ENCODE measurements around the gene SLC35F4. TPM values are rescaled to one million over a fixed set of nuclear protein-coding genes. Genes with fewer than 3 reads are reported as not detected.

Gene SLC35F4
- total and polyA plus RNA-seq, 2 donors from 2014 or later: 0.30 TPM; not detected in 1

- Histone ChIP-seq H3K27me3 (ENCODE audit: control insufficient read depth, insufficient read depth, low read length) (no peaks in the 10 kb centered on the region), H3K4me3 (ENCODE audit: low read length in 3 of 3) (no peak overlapping the region), H3K4me1 (ENCODE audit: control insufficient read depth in 2 of 3, insufficient read depth in 2 of 3, low read depth in 1 of 3, low read length in 3 of 3) (no peaks in the 10 kb centered on the region), H3K9me3 (ENCODE audit: control insufficient read depth in 2 of 3, insufficient read depth in 1 of 3, low read length in 3 of 3) (no peaks in the 10 kb centered on the region), H3K9ac (ENCODE audit: low read length in 3 of 3) (no peak overlapping the region), H3K27ac (ENCODE audit: low read depth in 2 of 2, low read length in 2 of 2) (no peak overlapping the region), H3K36me3 (ENCODE audit: control insufficient read depth in 2 of 3, insufficient read depth in 3 of 3, low read length in 3 of 3) (no peaks in the 10 kb centered on the region)
- intact Hi-C loops (cut with DNase I): no loop called here
- no peak for TF ChIP-seq CTCF (IDR thresholded peaks at IDR 0.05; ENCODE audit: borderline replicate concordance, extremely low read depth, insufficient read depth)
- FAIRE-seq (no peak), DNase-seq (no peak)
Measured at GRCh38 chr14:57751400-57751799, 114.5 kb downstream of the SLC35F4 start.

GRCh38 chr14:57749267-57749666 is 116.6 kb downstream of the SLC35F4 start:
- no peak for TF ChIP-seq CTCF (IDR thresholded peaks at IDR 0.05; ENCODE audit: borderline replicate concordance, extremely low read depth, insufficient read depth)
- Histone ChIP-seq H3K4me3 (ENCODE audit: low read length in 3 of 3) (no peak overlapping the region), H3K9me3 (ENCODE audit: control insufficient read depth in 2 of 3, insufficient read depth in 1 of 3, low read length in 3 of 3) (no peaks in the 10 kb centered on the region), H3K27me3 (ENCODE audit: control insufficient read depth, insufficient read depth, low read length) (no peaks in the 10 kb centered on the region), H3K9ac (ENCODE audit: low read length in 3 of 3) (no peak overlapping the region), H3K36me3 (ENCODE audit: control insufficient read depth in 2 of 3, insufficient read depth in 3 of 3, low read length in 3 of 3) (no peaks in the 10 kb centered on the region), H3K27ac (ENCODE audit: low read depth in 2 of 2, low read length in 2 of 2) (no peak overlapping the region), H3K4me1 (ENCODE audit: control insufficient read depth in 2 of 3, insufficient read depth in 2 of 3, low read depth in 1 of 3, low read length in 3 of 3) (no peaks in the 10 kb centered on the region)
- FAIRE-seq (no peak), DNase-seq (no peak)
- intact Hi-C loops (cut with DNase I): no loop called here

GRCh38 chr14:57748279-57748678 is 117.6 kb downstream of the SLC35F4 start:
- Histone ChIP-seq H3K4me3 (ENCODE audit: low read length in 3 of 3) (no peak overlapping the region), H3K36me3 (ENCODE audit: control insufficient read depth in 2 of 3, insufficient read depth in 3 of 3, low read length in 3 of 3) (no peaks in the 10 kb centered on the region), H3K9me3 (ENCODE audit: control insufficient read depth in 2 of 3, insufficient read depth in 1 of 3, low read length in 3 of 3) (no peaks in the 10 kb centered on the region), H3K9ac (ENCODE audit: low read length in 3 of 3) (no peak overlapping the region), H3K27me3 (ENCODE audit: control insufficient read depth, insufficient read depth, low read length) (no peaks in the 10 kb centered on the region), H3K27ac (ENCODE audit: low read depth in 2 of 2, low read length in 2 of 2) (no peak overlapping the region), H3K4me1 (ENCODE audit: control insufficient read depth in 2 of 3, insufficient read depth in 2 of 3, low read depth in 1 of 3, low read length in 3 of 3) (no peaks in the 10 kb centered on the region)
- DNase-seq (no peak), FAIRE-seq (no peak)
- no peak for TF ChIP-seq CTCF (IDR thresholded peaks at IDR 0.05; ENCODE audit: borderline replicate concordance, extremely low read depth, insufficient read depth)
- intact Hi-C loops (cut with DNase I): no loop called here

GRCh38 chr14:57747036-57747435 is 118.9 kb downstream of the SLC35F4 start:
- no peaks in the 10 kb centered on the region for H3K27me3 ChIP-seq (ENCODE audit: control insufficient read depth, insufficient read depth, low read length)
- no peak overlapping the region for H3K9ac ChIP-seq (ENCODE audit: low read length in 3 of 3)
- DNase-seq (no peak), FAIRE-seq (no peak)
- no peak overlapping the region for H3K27ac ChIP-seq (ENCODE audit: low read depth in 2 of 2, low read length in 2 of 2)
- intact Hi-C loops (cut with DNase I): no loop called here
- no peak for TF ChIP-seq CTCF (IDR thresholded peaks at IDR 0.05; ENCODE audit: borderline replicate concordance, extremely low read depth, insufficient read depth)
- no peaks in the 10 kb centered on the region for H3K4me1 ChIP-seq (ENCODE audit: control insufficient read depth in 2 of 3, insufficient read depth in 2 of 3, low read depth in 1 of 3, low read length in 3 of 3)
- no peaks in the 10 kb centered on the region for H3K36me3 ChIP-seq (ENCODE audit: control insufficient read depth in 2 of 3, insufficient read depth in 3 of 3, low read length in 3 of 3)
- H3K9me3 ChIP-seq (ENCODE audit: control insufficient read depth in 2 of 3, insufficient read depth in 1 of 3, low read length in 3 of 3): no peaks in the 10 kb centered on the region
- H3K4me3 ChIP-seq (ENCODE audit: low read length in 3 of 3): no peak overlapping the region

Data from kidney (tissue), 14 donors.